ENCODE results near the gene NCOA3.

The NCOA3 gene

GRCh38 chr20:47532002-47532401, 30.3 kb downstream of the NCOA3 start:
- DNase-seq (ENCODE audit: low spot score), result no peak
- Histone ChIP-seq H3K4me3 (no peak overlapping the region), H3K27ac (no peak overlapping the region)
- no peak for TF ChIP-seq CTCF (IDR thresholded peaks at IDR 0.05)

GRCh38 chr20:47533518-47534062, 31.9 kb downstream of the NCOA3 start:
- Histone ChIP-seq H3K27ac (no peak overlapping the region), H3K4me3 (no peak overlapping the region)
- TF ChIP-seq CTCF (IDR thresholded peaks at IDR 0.05), result no peak
- no peak for DNase-seq (ENCODE audit: low spot score)

- no peak for TF ChIP-seq CTCF (IDR thresholded peaks at IDR 0.05)
- DNase-seq (ENCODE audit: low spot score), result no peak
- no peak overlapping the region for H3K27ac ChIP-seq
- no peak overlapping the region for H3K4me3 ChIP-seq
These were observed 32.7 kb downstream of the NCOA3 start for GRCh38 chr20:47534405-47534804.

GRCh38 chr20:47535088-47535487, 33.4 kb downstream of the NCOA3 start:
- no peak for DNase-seq (ENCODE audit: low spot score)
- TF ChIP-seq CTCF (IDR thresholded peaks at IDR 0.05), result no peak
- no peak overlapping the region for H3K4me3 ChIP-seq
- H3K27ac ChIP-seq, result no peak overlapping the region

DNA sequence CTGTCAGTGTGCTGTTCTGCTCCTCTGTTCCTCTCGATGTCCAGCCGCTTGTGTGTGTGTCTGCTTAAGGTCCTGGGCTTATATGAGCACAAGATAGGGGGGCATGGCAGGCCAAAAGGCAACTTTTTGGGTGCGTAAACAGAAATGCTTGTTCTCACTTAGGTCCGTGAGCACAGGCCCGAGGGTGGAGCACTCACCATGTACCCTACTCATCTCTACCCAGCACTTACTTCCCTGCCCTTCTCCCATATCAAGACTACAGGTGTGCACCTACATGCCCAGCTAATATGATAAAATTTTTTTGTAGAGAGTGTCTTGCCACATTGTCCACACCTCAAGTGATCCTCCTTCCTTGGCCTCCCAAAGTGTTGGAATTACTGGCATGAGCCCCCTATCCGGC, 34.3 kb downstream of the NCOA3 start:
- H3K27ac ChIP-seq, result no peak overlapping the region

GRCh38 chr20:47540443-47541354, 39.0 kb downstream of the NCOA3 start:
- no peak for TF ChIP-seq CTCF (IDR thresholded peaks at IDR 0.05)
- Histone ChIP-seq H3K4me3 (no peak overlapping the region), H3K27ac (no peak overlapping the region)
- DNase-seq (ENCODE audit: low spot score), result no peak

More for the DNA sequence above, 34.3 kb downstream of the NCOA3 start:
- no peak overlapping the region for H3K4me3 ChIP-seq
- DNase-seq (ENCODE audit: low spot score), result no peak
- no peak for TF ChIP-seq CTCF (IDR thresholded peaks at IDR 0.05)
